Duodenal mucosa (tissue), 2 donors: ENCODE results near the gene PPP2R2D.
A peak's percentile ranks its signal among the peaks of the same experiment; 100 is the strongest.
"Not testable (repeated sequence)": the region's sequence is repeated elsewhere in the genome, so short reads cannot be mapped to it uniquely, and the experiment has no call there.

Experiments
- H3K27ac ChIP-seq: one replicate; pipeline ENCODE4 v1.7.0; 2013; ENCODE audit warnings: low read depth, low read length
- H3K27me3 ChIP-seq, 2 donors: one replicate each; pipeline ENCODE4 v1.7.0; 2013; ENCODE audit warnings: low read length in 2 of 2, control low read depth in 1 of 2; ENCODE audit not compliant: insufficient read depth in 2 of 2, control insufficient read depth in 1 of 2
- H3K36me3 ChIP-seq, 2 donors: one replicate each; pipeline ENCODE4 v1.7.0; 2013; ENCODE audit warnings: low read length in 2 of 2, control low read depth in 1 of 2; ENCODE audit not compliant: insufficient read depth in 2 of 2, control insufficient read depth in 1 of 2
- H3K4me1 ChIP-seq, 2 donors: one replicate each; pipeline ENCODE4 v1.7.0; 2013; ENCODE audit warnings: low read length in 2 of 2, control low read depth in 1 of 2; ENCODE audit not compliant: insufficient read depth in 2 of 2, control insufficient read depth in 1 of 2
- H3K4me3 ChIP-seq, 2 donors: one replicate each; pipeline ENCODE4 v1.7.0; 2013; ENCODE audit warnings: low read length in 2 of 2, low read depth in 1 of 2
- H3K9ac ChIP-seq, 2 donors: one replicate each; pipeline ENCODE4 v1.7.0; 2013; ENCODE audit warnings: low read length in 2 of 2, low read depth in 1 of 2
- H3K9me3 ChIP-seq, 2 donors: one replicate each; pipeline ENCODE4 v1.7.0; 2013; ENCODE audit warnings: low read length in 2 of 2, control low read depth in 1 of 2; ENCODE audit not compliant: control insufficient read depth in 1 of 2

Gene PPP2R2D

DNA sequence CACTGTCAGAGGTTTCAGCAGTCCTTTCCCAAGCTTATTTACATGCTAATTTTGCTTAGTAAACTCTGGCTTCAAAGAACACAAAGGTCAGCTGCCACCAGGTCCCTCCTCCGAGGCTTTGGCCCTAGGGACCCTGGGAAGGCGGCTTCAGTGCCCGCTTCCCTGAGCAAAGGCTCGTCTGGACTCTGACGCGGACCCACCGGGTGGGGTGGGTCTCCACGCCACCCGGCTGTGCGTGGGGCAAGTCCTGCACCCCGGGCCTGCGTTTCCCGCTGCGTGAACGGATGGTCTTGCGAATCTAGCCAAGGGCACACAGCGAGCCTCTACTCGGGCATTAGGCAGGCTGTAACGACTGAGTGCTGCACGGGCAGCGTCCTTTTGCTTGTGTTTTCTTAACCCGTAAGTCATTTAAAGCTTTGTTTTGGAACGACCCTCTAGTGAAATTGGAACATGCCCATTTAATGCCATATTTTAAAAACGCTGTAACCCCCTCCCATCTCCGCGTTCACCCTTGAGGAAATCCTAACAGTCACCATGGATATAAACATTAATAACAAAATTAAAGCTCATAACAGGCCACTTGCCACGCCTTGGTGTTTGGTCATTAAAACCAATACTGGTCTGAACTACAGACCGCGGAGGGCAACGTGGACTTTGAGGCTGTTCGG, 80.1 kb downstream of the PPP2R2D start:
- H3K27ac ChIP-seq: no peak overlapping the region
- peaks cover 23 to 28% of the 10 kb centered on the region in 2 donors for H3K27me3 ChIP-seq
- peaks cover 7 to 9% of the 10 kb centered on the region in 2 donors for H3K4me1 ChIP-seq
- H3K9ac ChIP-seq: peak overlapping the region; percentile 46 to 47
- no peaks in the 10 kb centered on the region for H3K36me3 ChIP-seq
- peaks cover 0 to 2% of the 10 kb centered on the region in 2 donors for H3K9me3 ChIP-seq
- peak overlapping the region; percentile 72 to 84 for H3K4me3 ChIP-seq

DNA sequence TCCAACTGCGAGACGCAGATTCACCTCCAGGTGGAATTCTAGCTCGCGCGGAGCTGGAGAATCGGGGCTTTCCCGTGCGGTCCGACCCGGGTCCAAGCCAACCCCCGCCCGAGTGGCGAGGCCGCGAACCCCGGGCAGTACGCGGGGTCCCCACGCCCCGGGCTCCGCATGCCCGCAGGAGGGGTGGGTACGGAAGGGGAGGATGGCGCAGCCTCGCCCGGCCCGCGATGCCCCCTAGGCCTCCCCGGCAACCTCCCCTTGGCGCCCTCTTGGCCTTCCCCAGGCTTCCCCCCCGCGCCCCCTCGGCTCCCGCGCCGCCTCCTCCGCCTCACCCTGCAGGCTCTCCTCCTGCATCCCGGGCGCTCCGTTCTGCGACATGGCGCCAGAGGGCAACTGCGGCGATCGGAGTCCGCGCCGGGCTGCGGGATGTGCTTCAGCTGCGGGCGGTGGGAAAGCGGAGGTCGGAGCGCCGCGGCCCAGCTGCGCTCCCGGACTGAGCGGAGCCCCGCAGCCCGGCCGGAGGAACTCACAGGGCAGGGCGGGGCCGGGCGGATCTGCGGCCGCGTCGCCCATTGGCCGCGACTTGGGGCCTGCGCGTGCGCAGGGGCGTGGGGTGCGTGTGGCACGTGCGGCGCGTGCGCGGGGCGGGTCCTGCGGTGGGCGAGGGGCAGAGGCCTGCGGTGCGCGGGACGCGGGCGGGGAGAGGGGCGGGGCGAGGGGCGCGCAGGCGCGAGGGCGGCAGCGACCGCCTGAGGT, 80.8 kb downstream of the PPP2R2D start, which contains the start of gene BNIP3:
TSS of gene BNIP3 (minus strand) at position 495 of the 756 bp plus-strand sequence. CDS start at position 378, 117 bp downstream.
- Histone ChIP-seq H3K27me3 (peaks cover 23 to 28% of the 10 kb centered on the region in 2 donors), H3K9ac (peak within 1 kb of the TSS; percentile 46 to 47), H3K4me3 (peak within 1 kb of the TSS; percentile 72 to 84), H3K27ac (peak within 1 kb of the TSS; percentile 7), H3K36me3 (no peaks in the 10 kb centered on the region), H3K9me3 (peaks cover 0 to 2% of the 10 kb centered on the region in 2 donors), H3K4me1 (peaks cover 7 to 9% of the 10 kb centered on the region in 2 donors)

DNA sequence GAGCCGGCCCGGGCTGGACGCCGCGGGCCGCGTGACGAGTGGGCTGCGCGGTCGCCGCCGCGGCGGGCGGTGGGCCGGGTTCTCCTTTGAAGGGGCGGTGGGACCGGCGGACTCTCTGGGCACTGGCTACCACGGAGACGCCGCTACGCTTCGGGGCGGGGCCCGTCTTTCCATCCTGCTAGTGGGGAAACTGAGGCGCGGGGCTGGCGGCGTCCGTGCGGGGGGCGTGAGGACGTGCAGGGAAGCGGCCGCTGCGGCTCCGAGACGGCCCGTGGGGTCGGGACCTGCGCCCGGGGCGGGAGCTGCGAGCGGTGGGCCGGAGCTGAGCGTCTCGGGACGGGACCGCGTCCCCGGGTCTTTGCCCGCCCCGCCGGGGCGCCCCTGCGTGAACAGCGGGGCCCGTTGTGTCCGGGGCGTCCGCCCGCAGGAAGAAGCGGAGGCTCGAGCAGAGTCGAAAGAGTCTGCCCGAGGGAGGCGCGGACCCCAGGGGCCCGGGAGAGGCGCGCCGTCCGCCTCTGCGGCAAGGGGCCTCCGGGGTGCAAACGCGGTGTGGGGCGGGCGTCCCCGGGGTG, 81.5 kb downstream of the PPP2R2D start:
- Histone ChIP-seq H3K9ac (no peak overlapping the region), H3K36me3 (no peaks in the 10 kb centered on the region), H3K27ac (no peak overlapping the region), H3K4me1 (peaks cover 7 to 9% of the 10 kb centered on the region in 2 donors), H3K9me3 (peaks cover 0 to 1% of the 10 kb centered on the region in 2 donors), H3K27me3 (peaks cover 23 to 28% of the 10 kb centered on the region in 2 donors), H3K4me3 (peak overlapping the region; percentile 22 to 62)

DNA sequence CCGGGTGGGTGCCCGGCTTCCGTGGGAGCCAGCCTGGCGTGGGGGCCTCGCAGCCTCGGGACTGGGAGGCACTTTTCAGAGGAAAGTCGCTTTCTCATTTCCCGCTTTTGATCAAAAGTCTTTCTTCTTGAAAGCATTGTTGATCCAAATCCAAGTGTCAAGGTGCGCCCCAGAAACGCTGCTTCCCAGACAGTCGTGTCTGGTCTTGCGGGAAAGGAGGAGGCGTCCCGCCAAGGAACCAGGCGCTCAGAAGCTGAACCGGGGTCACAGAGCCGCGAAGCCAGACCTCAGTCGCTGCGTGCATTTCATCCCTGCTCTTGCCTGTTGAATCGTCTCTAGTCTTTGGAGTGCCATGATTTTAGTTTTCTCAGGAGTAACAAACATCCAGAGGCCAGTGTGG, 82.0 kb downstream of the PPP2R2D start:
- H3K27me3 ChIP-seq: peaks cover 23 to 28% of the 10 kb centered on the region in 2 donors
- peaks cover 7 to 9% of the 10 kb centered on the region in 2 donors for H3K4me1 ChIP-seq
- H3K27ac ChIP-seq: no peak overlapping the region
- no peaks in the 10 kb centered on the region for H3K36me3 ChIP-seq
- no peaks in the 10 kb centered on the region for H3K9me3 ChIP-seq
- peak overlapping the region in 1 of 2 donors; percentile 22 for H3K4me3 ChIP-seq
- no peak overlapping the region for H3K9ac ChIP-seq

DNA sequence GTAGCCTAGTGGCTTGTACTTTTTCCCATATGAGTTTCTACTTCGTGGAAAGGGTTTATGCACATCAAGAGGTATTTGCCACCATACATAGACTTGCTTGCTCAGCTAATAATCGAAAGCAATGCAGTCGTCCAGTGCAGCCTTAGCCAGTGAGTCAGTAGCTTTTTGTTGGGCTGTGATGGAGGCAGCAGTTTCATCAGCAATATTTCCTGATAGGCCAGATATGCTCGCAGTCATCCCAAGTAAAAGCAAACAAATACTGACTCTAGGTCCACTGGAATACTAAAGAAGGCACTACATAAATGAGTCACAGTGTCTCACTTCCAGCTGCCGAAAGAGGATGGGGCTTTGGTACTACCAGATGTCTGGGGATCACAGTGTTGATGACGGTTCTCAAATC, 83.0 kb downstream of the PPP2R2D start:
- Histone ChIP-seq H3K27ac (no peak overlapping the region), H3K9me3 (no peaks in the 10 kb centered on the region), H3K36me3 (no peaks in the 10 kb centered on the region), H3K4me1 (peaks cover 7 to 9% of the 10 kb centered on the region in 2 donors), H3K27me3 (peaks cover 23 to 25% of the 10 kb centered on the region in 2 donors), H3K9ac (no peak overlapping the region), H3K4me3 (no peak overlapping the region)

DNA sequence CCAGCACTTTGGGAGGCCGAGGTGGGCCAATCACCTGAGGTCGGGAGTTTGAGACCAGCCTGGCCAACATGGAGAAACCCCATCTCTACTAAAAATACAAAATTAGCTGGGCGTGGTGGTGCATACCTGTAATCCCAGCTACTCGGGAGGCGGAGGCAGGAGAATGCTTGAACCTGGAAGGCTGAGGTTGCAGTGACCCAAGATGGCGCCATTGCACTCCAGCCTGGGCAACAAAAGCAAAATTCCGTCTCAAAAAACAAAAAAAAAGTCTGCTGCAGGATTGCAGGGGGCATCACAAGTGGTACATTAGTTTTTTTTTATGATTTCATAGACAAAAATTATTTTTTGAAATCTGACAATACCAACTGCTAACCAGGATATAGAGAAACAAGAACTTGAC, 86.0 kb downstream of the PPP2R2D start:
- H3K9me3 ChIP-seq, H3K4me1 ChIP-seq, H3K36me3 ChIP-seq, H3K27me3 ChIP-seq, H3K9ac ChIP-seq, H3K27ac ChIP-seq, H3K4me3 ChIP-seq: not testable (repeated sequence)

DNA sequence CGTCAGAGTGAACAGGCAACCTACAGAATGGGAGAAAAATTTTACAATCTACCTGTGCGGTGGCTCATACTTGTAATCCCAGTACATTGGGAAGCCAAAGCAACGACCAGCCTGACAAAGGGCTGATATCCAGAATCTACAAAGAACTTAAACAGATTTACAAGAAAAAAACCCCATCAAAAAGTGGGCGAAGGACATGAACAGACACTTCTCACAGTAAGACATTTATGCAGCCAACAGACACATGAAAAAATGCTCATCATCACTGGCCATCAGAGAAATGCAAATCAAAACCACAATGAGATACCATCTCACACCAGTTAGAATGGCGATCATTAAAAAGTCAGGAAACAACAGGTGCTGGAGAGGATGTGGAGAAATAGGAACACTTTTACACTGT, 86.5 kb downstream of the PPP2R2D start:
- H3K36me3 ChIP-seq, H3K4me3 ChIP-seq, H3K27ac ChIP-seq, H3K27me3 ChIP-seq, H3K9ac ChIP-seq, H3K9me3 ChIP-seq, H3K4me1 ChIP-seq: not testable (repeated sequence)

DNA sequence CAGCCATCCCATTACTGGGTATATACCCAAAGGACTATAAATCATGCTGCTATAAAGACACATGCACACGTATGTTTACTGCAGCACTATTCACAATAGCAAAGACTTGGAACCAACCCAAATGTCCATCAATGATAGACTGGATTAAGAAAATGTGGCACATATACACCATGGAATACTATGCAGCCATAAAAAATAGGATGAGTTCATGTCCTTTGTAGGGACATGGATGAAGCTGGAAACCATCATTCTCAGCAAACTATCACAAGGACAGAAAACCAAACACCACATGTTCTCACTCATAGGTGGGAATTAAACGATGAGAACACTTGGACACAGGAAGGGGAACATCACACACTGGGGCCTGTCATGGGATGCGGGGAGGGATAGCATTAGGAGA, 87.0 kb downstream of the PPP2R2D start:
- not testable (repeated sequence) for H3K36me3 ChIP-seq, H3K27ac ChIP-seq, H3K27me3 ChIP-seq, H3K4me1 ChIP-seq, H3K9ac ChIP-seq, H3K9me3 ChIP-seq, H3K4me3 ChIP-seq

DNA sequence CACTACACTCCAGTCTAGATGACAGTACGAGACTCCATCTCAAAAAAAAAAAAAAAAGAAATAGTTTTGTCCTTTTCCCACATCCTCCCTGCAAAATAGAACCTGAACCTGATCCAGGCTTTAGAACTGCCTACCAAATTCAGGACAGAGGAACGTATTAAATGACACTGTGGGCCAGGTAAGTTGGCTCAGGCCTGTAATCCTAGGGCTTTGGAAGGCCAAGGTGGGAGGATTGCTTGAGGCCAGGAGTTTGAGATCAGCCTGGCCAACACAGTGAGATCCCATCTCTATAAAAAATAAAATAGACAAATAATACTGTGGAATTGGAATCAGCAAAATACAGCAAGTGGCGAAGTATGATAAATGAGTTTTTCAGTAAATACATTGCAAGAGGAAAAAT, 90.9 kb downstream of the PPP2R2D start:
- Histone ChIP-seq H3K36me3 (no peaks in the 10 kb centered on the region), H3K27me3 (no peaks in the 10 kb centered on the region), H3K9ac (no peak overlapping the region), H3K4me3 (no peak overlapping the region), H3K27ac (no peak overlapping the region), H3K9me3 (no peaks in the 10 kb centered on the region), H3K4me1 (no peaks in the 10 kb centered on the region)

DNA sequence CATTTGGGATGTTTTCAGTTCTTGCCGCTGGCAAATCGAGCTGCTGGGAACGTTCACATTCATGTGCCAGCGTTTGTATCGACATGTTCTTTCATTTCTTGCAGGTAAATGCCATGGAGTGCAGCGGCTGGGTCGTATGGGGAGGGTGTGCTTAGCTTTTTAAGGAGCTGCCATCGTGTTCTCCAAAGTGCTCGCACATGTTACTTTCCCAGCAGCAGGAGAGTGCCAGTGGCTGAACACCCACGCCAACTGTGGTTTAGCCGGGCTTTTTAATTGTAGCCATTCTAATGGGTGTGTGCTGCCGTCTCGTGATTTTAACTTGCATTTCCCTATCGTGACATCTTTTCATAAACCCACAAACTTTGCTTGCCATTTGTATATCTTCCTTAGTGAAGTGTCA, 92.5 kb downstream of the PPP2R2D start:
- no peak overlapping the region for H3K27ac ChIP-seq
- H3K4me1 ChIP-seq: no peaks in the 10 kb centered on the region
- H3K9me3 ChIP-seq: no peaks in the 10 kb centered on the region
- no peaks in the 10 kb centered on the region for H3K27me3 ChIP-seq
- H3K36me3 ChIP-seq: no peaks in the 10 kb centered on the region
- H3K9ac ChIP-seq: no peak overlapping the region
- H3K4me3 ChIP-seq: no peak overlapping the region
